ENCODE results near the gene AMT.
A peak's percentile ranks its signal among the peaks of the same experiment; 100 is the strongest.
"Not testable (repeated sequence)": the region's sequence is repeated elsewhere in the genome, so short reads cannot be mapped to it uniquely, and the experiment has no call there.

AMT gene

GRCh38 chr3:49406571-49407565, 15.4 kb downstream of the AMT start:
- H3K4me3 ChIP-seq, result no peak overlapping the region
- H3K27ac ChIP-seq, result peak overlapping the region; percentile 48 to 67
- no peak for TF ChIP-seq CTCF (IDR thresholded peaks at IDR 0.05)

GRCh38 chr3:49405570-49405969, 16.7 kb downstream of the AMT start:
- peak overlapping the region; percentile 27 to 67 for H3K27ac ChIP-seq
- not testable (repeated sequence) for DNase-seq (ENCODE audit: low spot score)
- H3K4me3 ChIP-seq, result peak overlapping the region; percentile 53

More at GRCh38 chr3:49406571-49407565, 15.4 kb downstream of the AMT start:
- DNase-seq (ENCODE audit: low spot score), result no peak

GRCh38 chr3:49403891-49404290, 18.4 kb downstream of the AMT start:
- TF ChIP-seq CTCF (IDR thresholded peaks at IDR 0.05), result no peak
- DNase-seq (ENCODE audit: low spot score), result no peak
- Histone ChIP-seq H3K27ac (peak overlapping the region in 1 of 2 donors; percentile 4), H3K4me3 (no peak overlapping the region)

- no peak for DNase-seq (ENCODE audit: low spot score)
- no peak for TF ChIP-seq CTCF (IDR thresholded peaks at IDR 0.05)
- no peak overlapping the region for H3K27ac ChIP-seq
- no peak overlapping the region for H3K4me3 ChIP-seq
These were observed 20.5 kb downstream of the AMT start for GRCh38 chr3:49401766-49402165.

DNA sequence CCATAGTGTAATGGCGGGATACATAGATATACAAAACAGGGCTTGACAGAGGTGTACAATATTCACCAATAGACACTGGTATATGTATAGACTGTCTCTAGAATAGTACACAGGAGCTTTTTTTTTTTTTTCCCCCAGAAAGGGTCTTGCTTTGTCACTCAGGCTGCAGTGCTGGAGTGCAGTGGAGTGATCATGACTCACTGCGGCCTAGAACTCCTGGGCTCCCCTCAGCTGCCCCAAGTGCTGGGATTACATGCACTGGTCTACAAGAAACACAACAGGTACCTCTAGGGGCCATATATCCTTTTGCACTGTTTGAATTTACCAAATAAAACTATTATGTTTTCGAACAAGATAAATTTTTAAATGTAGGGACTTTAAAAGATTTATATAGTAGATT, 22.8 kb downstream of the AMT start:
- DNase-seq (ENCODE audit: low spot score), result no peak
- Histone ChIP-seq H3K27ac (no peak overlapping the region), H3K4me3 (no peak overlapping the region)
- TF ChIP-seq CTCF (IDR thresholded peaks at IDR 0.05), result no peak

DNA sequence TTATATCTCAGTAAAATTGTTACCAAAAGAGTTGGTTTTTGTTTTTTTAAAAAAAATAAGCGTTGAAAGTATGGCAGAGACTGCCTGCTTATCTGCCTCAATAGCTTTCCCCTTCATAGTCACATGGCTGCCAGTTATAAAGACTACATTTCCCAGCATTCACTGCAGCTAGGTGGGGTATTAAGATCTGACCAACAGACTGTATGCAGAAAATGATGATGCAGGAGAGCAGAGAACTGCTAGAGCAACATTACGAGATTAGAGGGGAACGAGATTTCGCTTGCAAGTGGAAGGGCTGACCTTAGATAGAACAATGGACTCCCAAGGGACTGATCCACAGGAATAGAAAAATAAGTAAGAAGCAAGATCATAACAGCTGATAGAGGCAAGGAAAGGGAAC, 24.8 kb downstream of the AMT start:
- Histone ChIP-seq H3K4me3 (no peak overlapping the region), H3K27ac (no peak overlapping the region)
- TF ChIP-seq CTCF (IDR thresholded peaks at IDR 0.05), result no peak
- no peak for DNase-seq (ENCODE audit: low spot score)

GRCh38 chr3:49391310-49391709, 31.0 kb downstream of the AMT start:
- not testable (repeated sequence) for DNase-seq (ENCODE audit: low spot score); H3K4me3 ChIP-seq; H3K27ac ChIP-seq

GRCh38 chr3:49389297-49389696, 33.0 kb downstream of the AMT start:
- Histone ChIP-seq H3K27ac (peak overlapping the region in 1 of 2 donors; percentile 11), H3K4me3 (no peak overlapping the region)
- TF ChIP-seq CTCF (IDR thresholded peaks at IDR 0.05), result no peak
- DNase-seq (ENCODE audit: low spot score), result no peak
